GM18909 (cell line): ENCODE results near the gene ROR2.
"Not testable (repeated sequence)": the region's sequence is repeated elsewhere in the genome, so short reads cannot be mapped to it uniquely, and the experiment has no call there.

Experiments
- ATAC-seq: cut with Tn5 transposase; IDR thresholded peaks from one replicate; pipeline ENCODE4 v1.9.1; 2021; ENCODE audit warnings: mild to moderate bottlenecking; ENCODE audit not compliant: unreplicated experiment, poor library complexity

The ROR2 gene

GRCh38 chr9:91614044-91614443 is 336.0 kb downstream of the ROR2 start:
- not testable (repeated sequence) for ATAC-seq

GRCh38 chr9:91611582-91611981 is 338.4 kb downstream of the ROR2 start:
- no peak for ATAC-seq

GRCh38 chr9:91606255-91606995 is 343.6 kb downstream of the ROR2 start:
- no peak for ATAC-seq

GRCh38 chr9:91604451-91605179 is 345.4 kb downstream of the ROR2 start:
- ATAC-seq, result no peak

GRCh38 chr9:91603932-91604331 is 346.1 kb downstream of the ROR2 start:
- ATAC-seq, result no peak

- ATAC-seq, result no peak
These were observed 350.5 kb downstream of the ROR2 start for GRCh38 chr9:91599564-91599963.

- ATAC-seq, result no peak
These were observed 358.4 kb downstream of the ROR2 start for GRCh38 chr9:91591627-91592026.

- no peak for ATAC-seq
These were observed 360.9 kb downstream of the ROR2 start for GRCh38 chr9:91589101-91589553.

GRCh38 chr9:91586282-91586681 is 363.7 kb downstream of the ROR2 start:
- no peak for ATAC-seq

- no peak for ATAC-seq
These were observed 366.1 kb downstream of the ROR2 start for GRCh38 chr9:91583966-91584365.

- ATAC-seq, result no peak
These were observed 366.7 kb downstream of the ROR2 start for GRCh38 chr9:91583161-91583875.

GRCh38 chr9:91582181-91582580 is 367.8 kb downstream of the ROR2 start:
- no peak for ATAC-seq

- no peak for ATAC-seq
These were observed 369.9 kb downstream of the ROR2 start for GRCh38 chr9:91580136-91580535.

GRCh38 chr9:91578911-91579310 is 371.1 kb downstream of the ROR2 start:
- ATAC-seq, result no peak

GRCh38 chr9:91577633-91578061 is 372.4 kb downstream of the ROR2 start:
- no peak for ATAC-seq

GRCh38 chr9:91572811-91573210 is 377.2 kb downstream of the ROR2 start:
- ATAC-seq, result no peak

- no peak for ATAC-seq
These were observed 378.0 kb downstream of the ROR2 start for GRCh38 chr9:91572044-91572443.

GRCh38 chr9:91571036-91571435 is 379.0 kb downstream of the ROR2 start:
- ATAC-seq, result no peak

- no peak for ATAC-seq
These were observed 382.3 kb downstream of the ROR2 start for GRCh38 chr9:91567642-91568274.

- no peak for ATAC-seq
These were observed 385.9 kb downstream of the ROR2 start for GRCh38 chr9:91564081-91564670.
